NK-92 treated with Interleukin-12 subunit alpha and Interleukin-12 subunit beta, amount 100 ng/mL, for 24 hours (cell line): ENCODE results near the gene SSBP3.

ENCODE experiments used
- DNase-seq: peaks from one replicate; lab custom pipeline; 2025; lab: John Stamatoyannopoulos, UW

Gene SSBP3

GRCh38 chr1:54265659-54266058 lies 140.5 kb downstream of the SSBP3 start:
- no peak for DNase-seq

- DNase-seq, result no peak
These were observed 141.1 kb downstream of the SSBP3 start for GRCh38 chr1:54265126-54265525.

GRCh38 chr1:54263601-54264226 lies 142.5 kb downstream of the SSBP3 start:
- DNase-seq, result no peak

- DNase-seq, result no peak
These were observed 143.9 kb downstream of the SSBP3 start for GRCh38 chr1:54262244-54262643.

- DNase-seq, result no peak
These were observed 145.4 kb downstream of the SSBP3 start for GRCh38 chr1:54260810-54261209.

GRCh38 chr1:54259546-54260140 lies 146.6 kb downstream of the SSBP3 start:
- no peak for DNase-seq

GRCh38 chr1:54257876-54258275 lies 148.3 kb downstream of the SSBP3 start:
- no peak for DNase-seq

GRCh38 chr1:54257346-54257620 lies 148.9 kb downstream of the SSBP3 start:
- no peak for DNase-seq

- DNase-seq, result no peak
These were observed 149.5 kb downstream of the SSBP3 start for GRCh38 chr1:54256522-54257345.

- no peak for DNase-seq
These were observed 151.0 kb downstream of the SSBP3 start for GRCh38 chr1:54255026-54255702.

- DNase-seq, result no peak
These were observed 152.1 kb downstream of the SSBP3 start for GRCh38 chr1:54254055-54254454.

- DNase-seq, result no peak
These were observed 152.7 kb downstream of the SSBP3 start for GRCh38 chr1:54253480-54253879.

- DNase-seq, result no peak
These were observed 153.7 kb downstream of the SSBP3 start for GRCh38 chr1:54252371-54252936.

GRCh38 chr1:54250670-54251069 lies 155.5 kb downstream of the SSBP3 start:
- no peak for DNase-seq

- no peak for DNase-seq
These were observed 156.3 kb downstream of the SSBP3 start for GRCh38 chr1:54249819-54250435.

- no peak for DNase-seq
These were observed 157.2 kb downstream of the SSBP3 start for GRCh38 chr1:54248966-54249365.

- DNase-seq, result no peak
These were observed 158.2 kb downstream of the SSBP3 start for GRCh38 chr1:54247863-54248515.

- DNase-seq, result no peak
These were observed 160.0 kb downstream of the SSBP3 start for GRCh38 chr1:54246116-54246721.

- DNase-seq, result no peak
These were observed 160.7 kb downstream of the SSBP3 start for GRCh38 chr1:54245501-54245900.

- no peak for DNase-seq
These were observed 161.5 kb downstream of the SSBP3 start for GRCh38 chr1:54244655-54245054.

GRCh38 chr1:54243022-54243421 lies 163.2 kb downstream of the SSBP3 start:
- DNase-seq, result no peak
